GM12878 (cell line): Measurements from ENCODE around the gene CNKSR3.

Experiments used
- ATF7 ChIP-seq: fragments of 450-650 bp; IDR thresholded peaks from 2 replicates; pipeline ENCODE4 v1.6.1; 2016; ENCODE audit warnings: low read depth, mild to moderate bottlenecking
- FOS ChIP-seq: IDR thresholded peaks from 3 replicates; pipeline ENCODE4 v1.6.1; 2011; ENCODE audit warnings: borderline replicate concordance; ENCODE audit not compliant: insufficient read length; ENCODE audit errors: extremely low read depth
- MYB ChIP-seq: fragments of 150-350 bp; IDR thresholded peaks from 2 replicates; pipeline ENCODE4 v1.6.1; 2014; ENCODE audit warnings: mild to moderate bottlenecking, low read depth, low read length, borderline replicate concordance
- NFYB ChIP-seq: IDR thresholded peaks from 2 replicates; pipeline ENCODE4 v1.6.1; 2011; ENCODE audit warnings: low read depth, mild to moderate bottlenecking, low read length, improper control_type of control experiment, moderate library complexity; ENCODE audit not compliant: insufficient read depth

DNA sequence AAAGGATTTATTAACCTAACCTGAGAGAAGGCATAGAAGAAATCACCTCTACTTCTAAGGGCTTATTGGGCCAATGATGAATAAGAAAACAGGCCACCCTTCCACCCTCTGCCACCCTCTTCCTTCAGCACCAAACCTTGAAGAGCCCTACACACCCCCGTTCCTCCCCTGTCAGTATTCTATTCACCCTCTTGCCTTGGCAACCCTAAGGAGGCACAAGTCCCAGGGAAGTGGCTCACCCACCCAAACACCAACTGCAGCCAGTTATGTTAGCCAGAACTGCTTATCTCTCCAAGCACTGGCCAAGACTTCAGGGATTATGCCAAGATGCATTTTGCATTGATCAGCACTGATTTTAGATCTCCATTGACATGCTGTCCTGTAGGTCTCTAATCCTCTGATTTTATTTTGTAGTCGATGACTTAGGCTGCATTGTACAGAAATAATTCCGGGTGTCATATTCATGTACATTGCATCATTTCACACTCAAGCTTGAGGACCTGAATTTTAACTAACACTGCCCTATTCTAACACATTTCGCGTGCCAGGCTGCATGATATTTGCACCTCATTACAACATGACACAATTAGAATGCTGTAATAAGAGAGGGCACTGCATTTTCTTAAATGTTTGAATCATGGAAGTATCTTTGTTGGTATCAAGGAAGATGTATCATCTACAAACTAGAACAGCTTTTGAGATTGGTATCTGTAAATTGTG lies 15.7 kb downstream of the CNKSR3 start:
- no peak for TF ChIP-seq ATF7
- no peak for TF ChIP-seq MYB
- TF ChIP-seq FOS = no peak
- no peak for TF ChIP-seq NFYB
